Esophagus muscularis mucosa (tissue), 3 donors: ENCODE measurements around the gene CMBL.

ENCODE experiments used
- CTCF ChIP-seq, 3 experiments: fragments of 200-600 bp in 2 of 3; fragments of 450-650 bp in 1 of 3; sonication (generic) in 2 of 3; IDR thresholded peaks; one replicate each; pipeline ENCODE4 v1.5.1; 2017 to 2019; ENCODE audit warnings: antibody characterized with exemption in 3 of 3, mild to moderate bottlenecking in 2 of 3, moderate library complexity in 1 of 3
- POLR2A ChIP-seq: fragments of 450-650 bp; IDR thresholded peaks from one replicate; pipeline ENCODE4 v1.6.1; 2017; ENCODE audit warnings: antibody characterized with exemption, moderate library complexity, mild to moderate bottlenecking, low read depth
- POLR2AphosphoS5 ChIP-seq, 2 donors: sonication (generic); formaldehyde crosslinking; IDR thresholded peaks; one replicate each; pipeline ENCODE4 v1.6.1; 2017; ENCODE audit warnings: antibody characterized with exemption in 2 of 2

- TF ChIP-seq POLR2AphosphoS5 (IDR thresholded peaks at IDR 0.05) (peak; percentile 95 to 98), CTCF (IDR thresholded peaks at IDR 0.05) (no peak), POLR2A (peak; percentile 84)
Measured at GRCh38 chr5:10353241-10354047, 45.7 kb upstream of the CMBL start, which contains the start of gene MARCHF6.
